Measurements from ENCODE around the gene SPG21.

SPG21 gene

DNA sequence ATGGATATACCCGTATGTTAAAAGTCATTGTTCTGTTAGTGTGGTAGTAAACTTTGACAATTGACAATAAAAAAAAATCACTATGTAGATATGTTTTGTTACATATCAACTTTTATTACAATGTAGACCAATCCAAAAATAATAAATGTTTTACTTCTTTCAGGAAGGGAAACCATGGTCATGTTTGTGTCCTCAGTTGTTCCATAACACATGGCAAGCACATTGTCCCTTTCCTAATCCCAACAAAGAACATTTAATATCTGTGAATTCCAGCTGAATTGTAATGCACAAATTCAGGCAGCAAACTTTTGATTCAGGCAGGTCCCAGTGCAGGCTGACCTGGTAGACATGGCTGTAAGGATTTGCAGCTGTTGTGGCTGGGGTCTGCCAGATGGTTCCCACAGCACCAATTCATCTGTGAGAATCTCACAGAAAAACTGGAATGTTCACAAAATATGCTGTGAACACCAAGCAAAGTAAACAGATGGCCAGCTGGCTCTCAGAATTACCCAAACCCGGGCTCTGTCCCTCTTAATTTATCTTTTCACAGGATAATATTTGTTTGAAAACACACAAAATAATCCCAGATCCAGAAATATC, 1.9 kb upstream of the SPG21 start:
- DNase-seq = peak in 1 of 2 experiments; percentile 38

DNA sequence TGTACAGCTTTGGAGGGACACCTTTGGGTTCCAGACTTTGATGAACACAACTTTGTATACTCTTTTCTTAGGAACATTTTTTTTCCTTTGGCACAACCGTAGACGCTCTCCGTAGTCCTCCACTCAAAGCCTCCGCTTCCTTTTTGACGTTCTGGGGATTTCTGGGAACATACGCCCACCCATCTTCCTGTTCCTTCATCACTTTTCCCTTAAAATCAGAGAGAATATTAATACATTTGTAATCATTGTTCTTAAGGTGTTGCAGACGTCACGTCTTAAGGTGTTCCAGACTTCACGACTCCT, 405 bp upstream of the SPG21 start:
- no peak for DNase-seq

DNA sequence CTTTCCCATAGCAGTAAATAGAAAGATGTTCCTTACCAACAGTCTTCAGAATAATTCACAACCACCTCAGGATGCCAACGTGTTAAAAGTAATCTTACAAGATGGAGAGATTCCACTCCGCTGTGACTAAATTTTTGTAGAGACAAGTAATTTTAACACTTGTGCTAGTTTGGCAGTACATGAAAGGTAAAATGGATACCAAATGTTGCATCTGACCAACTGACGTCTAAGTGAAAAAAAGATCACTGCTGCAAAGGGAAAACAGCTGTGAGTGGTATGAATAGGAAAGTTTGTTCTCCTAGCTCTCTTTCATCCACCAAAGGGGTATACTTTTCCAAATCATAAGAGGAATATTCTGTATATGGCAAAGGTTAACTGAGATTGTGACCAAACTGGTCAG, 2.6 kb downstream of the SPG21 start:
- DNase-seq = no peak

GRCh38 chr15:64985366-64986033, 4.2 kb downstream of the SPG21 start:
- no peak for DNase-seq

DNA sequence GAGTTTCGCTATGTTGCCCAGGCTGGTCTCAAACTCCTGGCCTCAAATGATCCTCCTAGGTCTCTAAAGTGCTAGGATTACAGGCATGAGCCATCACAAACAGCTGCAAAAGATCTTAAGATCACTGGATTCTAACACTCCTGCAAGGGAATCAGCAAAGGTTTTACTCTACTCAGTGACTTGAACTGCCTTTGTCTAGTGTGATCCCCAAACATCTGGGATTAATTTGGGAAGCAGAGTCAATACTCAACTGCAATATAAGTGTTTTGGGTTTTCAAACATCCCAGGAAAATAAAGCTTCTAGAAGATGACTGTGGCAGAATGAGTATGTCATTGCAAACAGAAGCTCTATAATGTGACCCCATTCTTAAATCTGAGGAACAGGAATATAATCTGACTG, 7.2 kb downstream of the SPG21 start:
- DNase-seq = no peak

DNA sequence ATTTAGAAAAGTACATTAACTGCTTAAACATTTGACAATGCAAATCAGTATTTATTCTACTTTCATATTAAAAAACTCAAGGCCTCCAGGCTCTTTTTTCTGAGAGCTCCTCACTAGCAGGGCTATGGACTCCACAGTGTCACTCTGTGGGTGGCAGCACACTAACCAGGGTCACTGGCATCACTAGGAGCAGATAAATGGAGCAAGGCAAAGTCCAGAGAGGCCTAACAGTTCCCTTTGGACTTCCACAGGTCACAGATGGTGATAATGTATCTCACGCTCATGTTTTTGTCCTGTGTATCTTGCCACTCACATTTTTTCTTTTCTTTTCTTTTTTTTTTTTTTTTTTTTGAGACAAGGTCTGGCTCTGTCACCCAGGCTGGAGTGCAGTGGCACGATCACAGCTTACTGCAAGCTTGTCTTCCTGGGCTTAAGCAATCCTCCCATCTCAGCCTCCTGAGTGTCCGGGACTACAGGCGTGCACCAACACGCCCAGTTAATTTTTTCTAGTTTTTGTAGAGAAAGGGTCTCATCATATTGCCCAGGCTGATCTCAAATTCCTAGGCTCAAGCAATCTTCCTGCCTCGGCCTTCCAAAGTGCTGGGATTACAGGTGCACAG, 7.8 kb downstream of the SPG21 start:
- no peak for DNase-seq

GRCh38 chr15:64979252-64979710, 10.4 kb downstream of the SPG21 start:
- DNase-seq = no peak

GRCh38 chr15:64975390-64975789, 14.3 kb downstream of the SPG21 start:
- DNase-seq = no peak

DNA sequence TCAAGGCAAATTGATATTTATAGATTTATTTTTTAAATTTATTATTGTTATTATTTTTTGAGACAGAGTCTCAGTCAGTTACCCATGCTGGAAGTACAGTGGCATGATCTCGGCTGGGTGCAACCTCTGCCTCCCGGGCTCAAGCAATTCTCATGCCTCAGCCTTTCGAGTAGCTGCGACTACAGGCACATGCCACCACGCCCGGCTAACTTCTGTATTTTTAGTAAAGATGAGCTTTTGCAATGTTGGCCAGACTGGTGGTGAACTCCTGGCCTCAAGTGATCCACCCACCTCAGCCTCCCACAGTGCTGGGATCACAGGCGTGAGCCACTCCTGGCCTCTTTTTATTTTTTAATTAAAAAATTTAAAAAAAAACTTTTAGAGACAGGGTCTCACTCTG, 19.0 kb downstream of the SPG21 start:
- no peak for DNase-seq

GRCh38 chr15:64969401-64969800, 20.3 kb downstream of the SPG21 start:
- no peak for DNase-seq

DNA sequence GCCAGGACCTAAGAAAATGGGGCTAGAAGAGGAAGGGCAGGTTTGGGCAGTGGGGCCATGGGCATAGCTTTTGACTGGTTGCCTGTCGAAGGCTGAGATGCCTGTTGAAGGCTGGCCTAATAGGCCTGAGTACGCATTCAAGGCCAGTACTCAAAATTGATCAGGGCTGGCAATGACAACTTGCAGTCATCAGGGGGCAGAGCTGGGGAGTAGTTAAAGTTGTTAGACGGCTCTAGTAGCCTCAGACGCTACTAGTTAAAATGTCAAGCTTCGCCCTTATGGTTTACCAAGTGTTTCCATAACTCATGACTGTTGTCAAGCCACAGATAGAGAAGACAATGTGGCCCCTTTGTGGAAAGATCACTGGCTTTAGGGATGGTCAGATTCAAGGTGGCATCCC, 28.7 kb downstream of the SPG21 start:
- DNase-seq = no peak

DNA sequence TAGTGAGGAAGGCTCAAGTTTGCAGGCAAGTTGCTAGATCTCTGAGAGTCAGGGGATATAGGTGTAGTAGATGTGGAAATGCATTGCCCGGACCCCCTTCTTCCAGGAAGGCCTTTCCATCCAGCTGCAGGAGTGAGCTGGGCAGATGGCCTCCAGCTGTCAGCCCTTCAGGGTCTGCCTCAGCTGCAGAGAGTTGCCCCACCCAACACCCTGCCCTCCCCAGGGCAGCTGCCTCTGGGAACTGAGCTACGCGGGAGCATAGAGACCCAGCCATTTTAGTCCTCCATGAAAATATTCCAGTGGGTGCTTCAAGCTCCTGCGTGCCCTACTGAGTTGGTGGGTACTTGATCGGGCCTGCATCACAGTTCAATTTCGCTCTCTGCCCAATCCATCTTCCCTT, 29.6 kb downstream of the SPG21 start:
- no peak for DNase-seq

- DNase-seq = no peak
Measured at GRCh38 chr15:64959128-64959527, 30.6 kb downstream of the SPG21 start.

- DNase-seq = no peak
Measured at GRCh38 chr15:64954395-64954794, 35.3 kb downstream of the SPG21 start.

DNA sequence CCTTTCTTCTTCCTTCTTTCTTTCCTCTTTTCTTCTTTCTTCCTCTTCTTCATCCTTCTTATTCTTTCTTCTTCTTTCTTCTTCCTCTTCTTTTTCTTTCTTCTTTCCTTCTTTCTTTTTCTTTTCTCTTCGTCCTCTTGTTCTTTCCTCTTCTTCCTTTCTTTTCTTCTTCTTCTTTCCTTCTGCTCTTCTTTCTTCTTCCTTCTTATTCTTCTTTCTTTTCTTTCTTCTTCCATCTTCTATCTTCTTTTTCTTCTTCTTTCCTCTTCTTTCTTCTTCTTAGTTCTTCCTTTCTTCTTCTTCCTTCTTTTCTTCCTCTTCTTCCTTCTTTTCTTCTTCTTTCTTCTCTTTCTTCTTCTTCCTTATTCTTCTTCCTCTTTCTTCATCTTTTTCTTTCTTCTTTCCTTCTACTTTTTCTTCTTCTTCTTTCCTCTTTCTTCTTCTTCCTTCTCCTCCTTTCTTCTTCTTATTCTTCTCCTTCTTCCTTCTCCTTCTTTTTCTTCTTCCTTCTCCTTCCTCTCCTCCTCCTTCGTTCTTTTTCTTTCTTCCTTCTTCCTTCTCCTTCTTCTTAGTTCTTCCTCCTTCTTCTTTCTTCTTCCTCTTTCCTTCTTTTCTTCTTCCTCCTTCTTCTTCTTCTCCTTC, 37.8 kb downstream of the SPG21 start:
- DNase-seq = no peak

DNA sequence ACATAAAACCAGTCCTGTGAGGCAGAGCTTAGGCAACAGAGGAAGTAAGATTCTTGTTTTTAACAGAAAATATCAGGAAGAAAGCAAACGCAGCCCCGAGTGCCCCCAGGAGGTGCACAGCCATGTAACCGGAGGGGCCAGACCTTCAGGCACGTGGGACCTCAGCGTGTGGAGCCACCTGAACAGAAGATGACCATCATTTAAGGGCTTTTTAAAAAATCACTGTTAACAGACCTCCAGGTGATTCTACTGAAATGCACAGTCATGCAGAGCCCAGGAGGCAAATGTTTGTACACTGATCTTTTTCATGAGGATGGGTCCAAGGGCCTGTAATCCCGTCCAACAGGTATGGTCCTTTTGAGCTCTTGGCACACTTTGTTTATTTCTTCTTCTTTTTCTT, 38.8 kb downstream of the SPG21 start:
- DNase-seq = no peak

GRCh38 chr15:64949383-64950186, 40.1 kb downstream of the SPG21 start:
- no peak for DNase-seq

GRCh38 chr15:64948916-64949315, 40.8 kb downstream of the SPG21 start:
- DNase-seq = no peak

- DNase-seq = no peak
Measured at GRCh38 chr15:64947211-64947610, 42.5 kb downstream of the SPG21 start.

DNA sequence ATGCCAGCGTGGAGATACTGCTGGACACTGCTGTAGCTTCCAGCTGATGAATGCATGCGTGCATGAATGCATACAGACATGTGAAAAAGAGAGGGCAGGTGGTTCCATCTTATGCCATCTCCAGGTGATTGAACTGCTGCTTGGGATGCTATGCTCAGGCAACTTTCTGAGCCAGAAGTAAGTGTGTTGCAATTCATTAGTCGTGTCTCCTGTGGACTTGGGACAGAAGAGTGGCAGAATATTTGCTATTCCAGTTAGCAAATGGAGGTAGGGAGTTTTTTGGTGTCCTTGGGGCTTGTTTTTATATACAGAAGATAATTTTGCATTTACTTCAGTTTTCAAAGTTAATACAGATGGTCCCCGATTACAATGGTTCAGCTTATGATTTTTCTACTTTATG, 44.8 kb downstream of the SPG21 start:
- DNase-seq = no peak

DNA sequence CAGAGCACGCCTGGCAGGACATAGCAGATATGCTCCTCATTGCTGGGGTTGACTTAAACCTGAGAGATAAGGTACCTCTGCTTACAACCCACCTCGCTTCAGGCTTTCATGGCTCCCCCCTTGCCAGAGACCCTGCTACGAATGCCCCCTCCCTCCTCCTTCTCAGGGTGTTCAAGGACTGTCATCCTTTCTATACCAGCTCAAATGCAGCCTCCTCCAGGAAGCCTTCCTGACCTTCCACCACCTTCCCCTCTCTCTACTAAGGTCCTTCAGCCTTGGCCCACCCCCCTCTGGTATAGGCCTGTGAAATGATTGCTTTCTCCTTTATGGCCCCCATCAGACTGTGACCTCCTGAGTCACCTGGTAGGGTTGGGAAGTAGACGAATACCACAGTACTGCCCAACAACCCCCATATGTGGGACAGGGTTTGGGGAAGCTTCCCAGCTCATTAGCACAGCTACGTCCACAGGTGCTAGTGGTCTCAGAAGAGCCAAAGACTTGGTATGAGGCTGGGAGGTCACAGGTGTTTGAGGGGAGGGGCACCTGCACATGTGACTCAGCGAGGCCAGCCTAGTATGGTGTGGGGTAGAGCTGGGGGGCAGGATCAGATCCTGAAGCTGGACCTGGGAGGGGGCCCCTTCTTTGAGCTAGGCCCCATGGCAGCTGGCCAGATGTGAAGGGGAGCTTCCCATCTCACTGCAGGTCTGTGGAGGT, 46.0 kb downstream of the SPG21 start:
- no peak for DNase-seq

GRCh38 chr15:64942356-64942755, 47.4 kb downstream of the SPG21 start:
- no peak for DNase-seq

- DNase-seq = no peak
Measured at GRCh38 chr15:64938192-64938591, 51.5 kb downstream of the SPG21 start.

Data from NCI-H446 (cell line).